GM23248 (cell line): ENCODE data around the gene DGKE. TPM values are rescaled to one million over a fixed set of nuclear protein-coding genes. Genes with fewer than 3 reads are reported as not detected.

Experiments
- DNase-seq: peaks from one replicate; pipeline ENCODE4 v3.0.0-alpha.2; 2015
- H2AFZ ChIP-seq: fragments of 200-600 bp; sonication (generic); 2 replicates; pipeline ENCODE4 v1.6.1; 2016; ENCODE audit warnings: antibody characterized with exemption
- H3F3A ChIP-seq: fragments of 200-600 bp; sonication (generic); 2 replicates; pipeline ENCODE4 v1.6.1; 2016; ENCODE audit warnings: mild to moderate bottlenecking, antibody characterized with exemption, mixed run types; ENCODE audit not compliant: insufficient read depth
- H3K27ac ChIP-seq: fragments of 200-600 bp; sonication (generic); 2 replicates; pipeline ENCODE4 v1.5.1; 2016; ENCODE audit warnings: mild to moderate bottlenecking
- H3K27me3 ChIP-seq: fragments of 200-600 bp; sonication (generic); replicated peaks from 2 replicates; pipeline ENCODE4 v1.6.1; 2016; ENCODE audit warnings: mild to moderate bottlenecking; ENCODE audit not compliant: insufficient read depth
- H3K36me3 ChIP-seq: fragments of 200-600 bp; sonication (generic); 2 replicates; pipeline ENCODE4 v1.6.1; 2016; ENCODE audit warnings: low read depth, mild to moderate bottlenecking
- H3K4me1 ChIP-seq: fragments of 200-600 bp; sonication (generic); 2 replicates; pipeline ENCODE4 v1.6.1; 2016; ENCODE audit warnings: mild to moderate bottlenecking; ENCODE audit not compliant: insufficient read depth
- H3K4me2 ChIP-seq: fragments of 200-600 bp; sonication (generic); one replicate; pipeline ENCODE4 v1.6.1; 2016; ENCODE audit warnings: mild to moderate bottlenecking; ENCODE audit not compliant: unreplicated experiment
- H3K4me3 ChIP-seq: fragments of 200-600 bp; sonication (generic); 2 replicates; pipeline ENCODE4 v1.5.1; 2016; ENCODE audit warnings: mild to moderate bottlenecking
- H3K79me2 ChIP-seq: fragments of 200-600 bp; sonication (generic); 2 replicates; pipeline ENCODE4 v1.6.1; 2016; ENCODE audit warnings: mild to moderate bottlenecking; ENCODE audit not compliant: insufficient read depth
- H3K9ac ChIP-seq: fragments of 200-600 bp; sonication (generic); 2 replicates; pipeline ENCODE4 v1.6.1; 2016; ENCODE audit warnings: mild to moderate bottlenecking
- H3K9me2 ChIP-seq: fragments of 200-600 bp; sonication (generic); 2 replicates; pipeline ENCODE4 v1.6.1; 2016; ENCODE audit warnings: mixed run types, mild to moderate bottlenecking, moderate library complexity; ENCODE audit not compliant: insufficient read depth
- H3K9me3 ChIP-seq: fragments of 200-600 bp; sonication (generic); one replicate; pipeline ENCODE4 v1.6.1; 2017; ENCODE audit warnings: low read depth
- H4K20me1 ChIP-seq: fragments of 200-600 bp; sonication (generic); 2 replicates; pipeline ENCODE4 v1.6.0; 2016; ENCODE audit not compliant: insufficient read depth
- EZH2 ChIP-seq: fragments of 200-600 bp; sonication (generic); IDR thresholded peaks from 2 replicates; pipeline ENCODE4 v1.6.1; 2018; ENCODE audit warnings: antibody characterized with exemption, mild to moderate bottlenecking; ENCODE audit not compliant: insufficient read depth, poor library complexity, severe bottlenecking
- EZH2phosphoT487 ChIP-seq: fragments of 200-600 bp; sonication (generic); IDR thresholded peaks from 2 replicates; pipeline ENCODE4 v1.6.1; 2018; ENCODE audit warnings: antibody characterized with exemption, moderate library complexity, mild to moderate bottlenecking, low read depth; ENCODE audit not compliant: insufficient read depth
- WGBS, 2 experiments: methylation state at CpG; one replicate each; pipeline ENCODE4 v1.1.6; 2015 to 2017; ENCODE audit warnings: low lambda C conversion rate in 2 of 2, low coverage in 1 of 2; ENCODE audit errors: missing lambda C conversion rate in 2 of 2; 5-methylcytosine and 5-hydroxymethylcytosine counted together
- in situ Hi-C: fragments of 300-500 bp; cut with MboI; formaldehyde crosslinking; loops from 2 replicates; pipeline ENCODE4 v1.15.0; 2020
- polyA plus RNA-seq: library from polyadenylated mRNA; unstranded; fragments of >200 nt; fragmentation: Nextera tagmentation; extraction: Ambion mirVana; gene quantifications from 2 replicates; pipeline ENCODE4 v1.2.1, GENCODE V29; 2016
- total RNA-seq: library from RNA; depleted of rRNA; stranded (reverse); fragments of >200 nt; shearing (Covaris generic); gene quantifications from 2 replicates; pipeline ENCODE4 v1.2.3, GENCODE V29; 2014

The DGKE gene
- total and polyA plus RNA-seq, 2 experiments from 2014 or later = 1.9 to 2.8 TPM

DNA sequence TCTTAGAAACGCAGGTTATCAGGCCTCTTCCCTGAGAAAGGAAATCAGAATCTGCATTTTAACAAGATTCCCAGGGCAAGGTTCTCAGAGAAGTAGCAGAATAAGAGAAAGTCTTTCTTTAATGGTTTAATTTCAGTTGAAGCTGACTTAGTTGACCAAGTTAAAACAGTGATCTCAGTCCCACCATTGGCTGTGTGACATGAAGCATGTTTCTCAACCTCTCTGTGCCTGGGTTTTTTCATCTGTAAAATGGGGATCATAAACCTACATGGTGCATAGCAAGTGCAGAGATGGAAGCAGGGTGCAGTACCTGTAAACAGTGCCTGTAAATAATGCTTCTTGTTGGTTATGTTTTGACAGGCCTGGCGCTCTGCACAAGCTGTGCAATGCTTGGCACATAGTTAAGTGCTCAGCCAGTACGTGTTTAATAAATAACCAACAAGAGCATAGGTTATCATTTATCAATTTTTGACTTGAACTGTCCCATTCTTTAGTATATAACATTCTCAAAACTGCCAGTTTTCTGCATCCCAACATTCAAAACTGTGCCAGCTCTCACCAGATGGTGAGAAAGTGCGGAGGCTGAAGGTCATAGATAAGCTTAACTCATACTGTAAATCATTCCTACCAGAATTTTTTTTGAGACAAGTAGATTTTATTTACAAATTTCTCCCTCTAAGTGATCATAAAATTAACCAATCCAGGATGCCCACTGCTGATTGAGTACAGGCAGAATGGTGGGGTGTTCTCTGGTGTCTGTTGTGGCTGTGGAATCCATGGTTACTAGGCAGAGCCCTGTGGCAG, 7.1 kb upstream of the DGKE start:
- H3K9me2 ChIP-seq = no peaks in the 10 kb centered on the region
- no peaks in the 10 kb centered on the region for H3K36me3 ChIP-seq
- no peaks in the 10 kb centered on the region for H4K20me1 ChIP-seq
- no peaks in the 10 kb centered on the region for H3K4me1 ChIP-seq
- H2AFZ ChIP-seq = no peak overlapping the region
- no peak for DNase-seq
- WGBS, 2 experiments = 99% methylated on average over 4 of the region's 4 CpGs
- peaks cover 12% of the 10 kb centered on the region for H3K79me2 ChIP-seq
- no peak overlapping the region for H3K9ac ChIP-seq
- TF ChIP-seq EZH2phosphoT487 (no peak), EZH2 (no peak)
- no peak overlapping the region for H3K27ac ChIP-seq
- no peak overlapping the region for H3K4me2 ChIP-seq
- no peaks in the 10 kb centered on the region for H3F3A ChIP-seq
- no peaks in the 10 kb centered on the region for H3K9me3 ChIP-seq
- in situ Hi-C loops = loop anchor here (10.0 kb wide), 1 partner anchor 98 kb away; no protein-coding TSS in a partner anchor
- H3K27me3 ChIP-seq = no peaks in the 10 kb centered on the region
- H3K4me3 ChIP-seq = no peak overlapping the region

DNA sequence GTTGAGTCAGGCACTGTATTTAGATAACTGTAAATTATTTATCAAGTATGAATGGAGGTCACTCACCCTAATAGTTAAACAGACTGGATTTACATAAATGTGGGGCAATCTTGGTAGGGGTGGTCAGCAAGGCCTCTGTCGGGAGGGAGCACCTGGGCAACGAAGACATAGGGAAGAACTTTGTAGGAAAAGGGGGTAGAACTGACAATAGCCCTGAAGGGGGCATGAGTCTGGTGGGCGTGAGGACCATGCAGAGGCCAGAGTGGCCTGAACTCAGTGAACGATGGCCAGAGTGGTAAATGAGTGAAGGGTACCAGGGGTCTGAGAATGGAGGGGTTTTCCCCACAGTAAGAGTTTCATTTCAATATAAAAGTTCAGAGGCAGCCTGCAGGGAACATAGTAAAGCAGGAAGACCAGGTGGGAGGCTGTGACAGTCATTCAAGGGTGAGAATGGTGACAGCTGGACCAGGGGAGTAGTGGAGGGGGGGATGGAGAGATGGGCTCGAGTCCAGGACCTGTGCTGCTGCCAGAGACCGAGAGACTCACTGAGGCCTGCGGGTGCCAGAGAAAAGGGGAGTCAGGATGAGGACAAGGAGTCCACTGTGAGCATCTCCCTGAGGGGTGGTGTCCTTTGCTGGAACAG, 3.1 kb upstream of the DGKE start:
- Histone ChIP-seq H3K4me2 (no peak overlapping the region), H3K9ac (no peak overlapping the region), H3K79me2 (peaks cover 24% of the 10 kb centered on the region), H3K36me3 (no peaks in the 10 kb centered on the region), H3K9me3 (no peaks in the 10 kb centered on the region), H4K20me1 (no peaks in the 10 kb centered on the region), H3K9me2 (no peaks in the 10 kb centered on the region), H3K27me3 (no peaks in the 10 kb centered on the region), H2AFZ (no peak overlapping the region), H3K4me1 (peaks cover 8% of the 10 kb centered on the region), H3F3A (no peaks in the 10 kb centered on the region), H3K4me3 (no peak overlapping the region), H3K27ac (no peak overlapping the region)
- WGBS, 2 experiments = 89 to 91% methylated on average over 7 of the region's 7 CpGs
- in situ Hi-C loops = no loop called here
- no peak for DNase-seq
- TF ChIP-seq EZH2 (no peak), EZH2phosphoT487 (no peak)

DNA sequence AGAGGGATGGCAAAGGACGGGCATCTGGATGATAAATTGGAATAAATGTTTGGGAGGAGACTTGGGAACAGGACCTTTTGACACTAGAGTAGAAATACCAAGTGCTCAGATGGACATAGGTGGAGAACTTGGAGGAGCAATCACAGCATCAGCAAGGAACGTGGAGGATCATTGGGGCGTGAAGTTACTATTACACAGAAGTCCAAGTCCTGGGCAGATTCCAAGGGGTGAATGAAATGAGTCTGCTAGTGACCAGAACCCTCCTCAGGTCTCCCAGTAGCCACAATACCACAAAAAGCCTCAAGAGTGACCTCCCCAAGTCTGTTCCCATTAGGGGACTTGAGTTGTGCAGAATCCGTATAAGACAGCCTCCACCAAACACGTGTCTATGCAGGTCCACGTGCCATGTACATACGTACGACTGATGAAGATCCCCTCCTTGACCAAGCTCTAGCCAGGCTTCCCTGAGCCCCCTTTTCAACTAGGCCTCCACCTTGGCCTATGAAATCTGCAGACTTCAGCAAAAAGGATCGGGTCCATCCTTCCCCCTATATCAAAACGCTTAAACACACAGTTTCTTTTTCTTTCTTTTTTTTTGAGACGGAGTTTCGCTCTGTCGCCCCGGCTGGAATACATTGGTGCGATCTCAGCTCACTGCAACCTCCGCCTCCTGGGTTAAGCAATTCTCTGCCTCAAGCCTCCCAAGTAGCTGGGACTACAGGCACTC, 2.4 kb upstream of the DGKE start:
- Histone ChIP-seq H3K36me3 (no peaks in the 10 kb centered on the region), H2AFZ (no peak overlapping the region), H3K9me3 (no peaks in the 10 kb centered on the region), H3F3A (no peaks in the 10 kb centered on the region), H3K4me1 (peaks cover 8% of the 10 kb centered on the region), H3K4me2 (no peak overlapping the region), H3K9ac (no peak overlapping the region), H3K4me3 (no peak overlapping the region), H3K9me2 (no peaks in the 10 kb centered on the region), H3K27ac (no peak overlapping the region), H3K27me3 (no peaks in the 10 kb centered on the region), H3K79me2 (peaks cover 24% of the 10 kb centered on the region), H4K20me1 (no peaks in the 10 kb centered on the region)
- TF ChIP-seq EZH2phosphoT487 (no peak), EZH2 (no peak)
- in situ Hi-C loops = no loop called here
- no peak for DNase-seq
- WGBS, 2 experiments = 93 to 96% methylated on average over 15 to 16 of the region's 16 CpGs

DNA sequence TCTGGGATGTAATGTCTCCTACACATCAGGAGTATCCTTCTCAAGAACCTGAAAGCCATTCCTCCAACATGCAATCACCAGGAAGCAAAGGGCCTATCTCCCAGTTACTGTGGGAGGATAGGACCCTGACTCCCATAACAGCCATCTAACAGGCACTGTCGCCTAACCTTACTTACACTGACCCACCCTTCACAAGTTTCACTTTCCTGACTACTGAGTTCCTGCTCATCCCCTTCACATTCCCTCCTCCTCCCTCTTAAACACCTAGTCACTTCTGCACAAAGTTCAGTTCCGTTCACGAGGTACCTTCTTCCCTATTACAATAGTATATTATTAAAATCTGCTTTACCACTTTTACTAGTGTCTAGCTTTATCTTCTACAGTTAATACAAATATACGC, 1.5 kb upstream of the DGKE start:
- in situ Hi-C loops = no loop called here
- no peaks in the 10 kb centered on the region for H4K20me1 ChIP-seq
- H3K9me3 ChIP-seq = no peaks in the 10 kb centered on the region
- peak overlapping the region; percentile 81 for H3K9ac ChIP-seq
- H3F3A ChIP-seq = no peaks in the 10 kb centered on the region
- H3K27me3 ChIP-seq = no peaks in the 10 kb centered on the region
- TF ChIP-seq EZH2 (no peak), EZH2phosphoT487 (no peak)
- 82 to 86% methylated on average over 4 of the region's 4 CpGs for WGBS, 2 experiments
- H3K27ac ChIP-seq = no peak overlapping the region
- DNase-seq = peak; percentile 8
- H3K9me2 ChIP-seq = no peaks in the 10 kb centered on the region
- H3K79me2 ChIP-seq = peaks cover 24% of the 10 kb centered on the region
- peaks cover 8% of the 10 kb centered on the region for H3K4me1 ChIP-seq
- H2AFZ ChIP-seq = peak overlapping the region; percentile 97
- peak overlapping the region; percentile 93 for H3K4me3 ChIP-seq
- peak overlapping the region; percentile 86 for H3K4me2 ChIP-seq
- H3K36me3 ChIP-seq = no peaks in the 10 kb centered on the region
